Activated CD4-positive, alpha-beta T cell treated with anti-CD3 and anti-CD28 coated beads for 36 hours (primary cell): ENCODE results near the gene ARMC12. TPM values are rescaled to one million over a fixed set of nuclear protein-coding genes. Genes with fewer than 3 reads are reported as not detected.

Experiments
- ATAC-seq: fragments of 200-7000 bp; cut with Tn5 transposase; one replicate; pipeline ENCODE4 v1.10.0; 2021; ENCODE audit warnings: mild to moderate bottlenecking, moderate library complexity
- CTCF ChIA-PET: fragments of 350-600 bp; sonication (Branson Sonifier 250); formaldehyde crosslinking; loops from one replicate; lab custom pipeline; 2021; ENCODE audit warnings: antibody characterized with exemption; lab: Charles Lee
- POLR2A ChIA-PET: fragments of 350-600 bp; sonication (Branson Sonifier 250); formaldehyde crosslinking; loops from one replicate; lab custom pipeline; 2021; ENCODE audit warnings: antibody characterized with exemption, inconsistent platforms; lab: Charles Lee
- DNase-seq: peaks from one replicate; pipeline ENCODE4 v3.0.0-alpha.2; 2020
- H3K27ac Mint-ChIP-seq: one replicate; pipeline ENCODE4 v1.8.0; 2021; ENCODE audit warnings: mixed read lengths
- H3K27me3 Mint-ChIP-seq: one replicate; pipeline ENCODE4 v1.8.0; 2021; ENCODE audit warnings: mixed read lengths
- H3K36me3 Mint-ChIP-seq: one replicate; pipeline ENCODE4 v1.8.0; 2021; ENCODE audit warnings: low read depth, mixed read lengths
- H3K4me1 Mint-ChIP-seq: one replicate; pipeline ENCODE4 v1.8.0; 2021; ENCODE audit warnings: mixed read lengths
- H3K4me3 Mint-ChIP-seq: one replicate; pipeline ENCODE4 v1.8.0; 2021; ENCODE audit warnings: mild to moderate bottlenecking, moderate library complexity, mixed read lengths
- H3K9me3 Mint-ChIP-seq: one replicate; pipeline ENCODE4 v1.8.0; 2021; ENCODE audit warnings: low read depth, mixed read lengths
- intact Hi-C, 2 experiments: fragments of 100-400 bp; cut with DNase I in 1 of 2; cut with micrococcal nuclease in 1 of 2; formaldehyde crosslinking; loops; one replicate each; pipeline versions ENCODE4 v1.14.2 to v1.15.1; 2022 to 2024; cut with DNase I, micrococcal nuclease
- total RNA-seq, 2 experiments: library from RNA; stranded (reverse); gene quantifications; one replicate each; pipeline ENCODE4 v1.2.3, GENCODE V29; 2021

ARMC12 gene
- total RNA-seq, 2 experiments from 2014 or later = 1.3 to 3.0 TPM

GRCh38 chr6:35706468-35706867, 30.4 kb upstream of the ARMC12 start:
- ChIA-PET POLR2A (no interaction called here), CTCF (interaction anchor here (1.0 to 1.3 kb wide), 2 partner anchors 16 to 17 kb away, joined by 3 to 4 read pairs; no protein-coding TSS in a partner anchor)
- ATAC-seq = no peak
- H3K4me3 Mint-ChIP-seq = no peak overlapping the region
- intact Hi-C loops = no loop called here
- peaks cover 7% of the 10 kb centered on the region for H3K36me3 Mint-ChIP-seq
- DNase-seq = no peak
- no peaks in the 10 kb centered on the region for H3K27me3 Mint-ChIP-seq
- no peak overlapping the region for H3K27ac Mint-ChIP-seq
- H3K9me3 Mint-ChIP-seq = peaks cover 6% of the 10 kb centered on the region
- peaks cover 18% of the 10 kb centered on the region for H3K4me1 Mint-ChIP-seq

DNA sequence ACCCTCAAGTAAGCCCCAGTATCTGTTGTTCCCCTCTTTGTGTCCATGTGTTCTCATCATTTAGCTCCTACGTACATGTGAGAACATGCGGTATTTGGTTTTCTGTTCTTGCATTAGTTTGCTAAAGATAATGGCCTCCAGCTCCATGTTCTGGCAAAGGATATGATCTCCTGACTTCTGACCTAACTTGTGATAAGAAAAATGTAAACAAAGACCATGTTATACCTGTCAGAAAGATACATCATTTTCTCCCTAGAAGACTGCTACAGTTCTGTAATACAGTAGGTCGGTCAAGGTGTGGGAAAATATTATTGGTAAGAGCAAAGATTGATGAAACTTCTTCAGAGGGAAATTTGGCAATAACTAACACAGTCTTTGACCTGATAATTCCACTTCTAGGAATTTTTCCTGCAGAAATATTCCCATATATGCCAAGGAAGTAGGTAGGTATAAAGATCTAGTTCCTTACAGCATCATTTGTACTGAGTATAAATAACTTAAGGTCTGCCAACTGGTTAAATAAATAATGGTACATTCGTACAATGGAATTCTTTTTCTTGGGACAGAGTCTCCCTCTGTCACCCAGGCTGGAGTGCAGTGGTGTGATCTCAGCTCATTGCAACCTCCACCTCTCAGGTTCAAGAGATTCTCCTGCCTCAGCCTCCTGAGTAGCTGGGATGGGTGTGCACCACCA, 29.0 kb upstream of the ARMC12 start:
- no peaks in the 10 kb centered on the region for H3K27me3 Mint-ChIP-seq
- H3K27ac Mint-ChIP-seq = no peak overlapping the region
- no peak for DNase-seq
- peaks cover 6% of the 10 kb centered on the region for H3K9me3 Mint-ChIP-seq
- intact Hi-C loops = no loop called here
- no peak overlapping the region for H3K4me3 Mint-ChIP-seq
- ChIA-PET POLR2A (no interaction called here), CTCF (interaction anchor here (1.0 to 1.1 kb wide), 2 partner anchors 29 to 117 kb away, joined by 3 to 8 read pairs; partner anchors contain the start of gene ARMC12)
- H3K36me3 Mint-ChIP-seq = peaks cover 7% of the 10 kb centered on the region
- ATAC-seq = no peak
- peaks cover 18% of the 10 kb centered on the region for H3K4me1 Mint-ChIP-seq

DNA sequence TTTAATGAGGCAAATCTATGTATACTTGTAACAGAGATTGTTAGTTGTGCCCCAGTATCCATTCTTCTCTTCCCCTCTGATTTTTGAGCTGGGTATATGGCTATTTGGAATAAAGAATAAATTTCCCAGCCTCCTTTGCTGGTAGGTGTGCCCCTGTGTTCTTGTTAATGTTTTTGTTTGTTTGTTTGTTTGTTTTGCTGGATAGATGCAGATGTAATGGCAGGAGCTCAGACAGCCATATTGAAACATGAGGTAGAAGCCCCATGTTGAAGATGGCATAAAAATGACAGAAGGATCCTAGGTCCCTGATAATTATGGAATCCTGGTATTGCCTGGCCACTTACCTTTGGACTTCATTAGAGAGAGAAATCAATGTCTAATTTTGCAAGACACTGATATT, 28.2 kb upstream of the ARMC12 start:
- Mint-ChIP-seq H3K4me1 (peaks cover 25% of the 10 kb centered on the region), H3K27me3 (no peaks in the 10 kb centered on the region), H3K27ac (no peak overlapping the region), H3K4me3 (no peak overlapping the region), H3K36me3 (peaks cover 7% of the 10 kb centered on the region), H3K9me3 (peaks cover 6% of the 10 kb centered on the region)
- DNase-seq = no peak
- CTCF ChIA-PET = interaction anchor here (1.0 to 1.1 kb wide), 2 partner anchors 28 to 117 kb away, joined by 3 to 8 read pairs; partner anchors contain the start of gene ARMC12
- intact Hi-C loops = no loop called here
- no peak for ATAC-seq
- POLR2A ChIA-PET = no interaction called here

DNA sequence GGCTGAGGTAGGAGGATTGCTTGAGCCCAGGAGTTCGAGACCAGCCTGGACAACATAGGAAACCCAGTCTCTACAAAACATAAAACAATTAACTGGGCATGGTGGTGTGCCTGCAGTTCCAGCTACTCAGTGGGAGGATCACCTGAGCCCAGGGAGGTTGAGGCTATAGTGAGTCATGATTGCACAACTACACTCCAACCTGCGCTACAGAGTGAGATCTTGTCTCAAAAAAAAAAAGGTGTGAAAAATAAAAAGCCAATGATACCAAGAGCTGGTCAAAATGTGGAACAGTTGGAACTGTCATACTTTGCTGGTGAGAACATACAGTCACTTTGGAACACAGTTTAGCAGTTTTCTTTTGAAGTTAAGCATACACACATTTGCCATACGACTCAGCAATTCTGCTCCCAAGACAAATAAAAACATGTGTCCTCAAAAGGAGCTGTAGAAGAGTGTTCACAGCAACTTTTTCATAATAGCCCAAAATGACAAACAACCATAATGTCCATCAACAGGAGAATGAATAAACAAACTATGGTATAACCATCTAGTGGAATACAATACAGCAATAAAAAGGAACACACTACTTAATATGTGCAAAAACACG, 26.5 kb upstream of the ARMC12 start:
- Mint-ChIP-seq H3K27ac (peak overlapping the region; percentile 84), H3K36me3 (peaks cover 4% of the 10 kb centered on the region), H3K9me3 (peaks cover 3% of the 10 kb centered on the region), H3K4me1 (peaks cover 29% of the 10 kb centered on the region), H3K4me3 (peak overlapping the region; percentile 34), H3K27me3 (no peaks in the 10 kb centered on the region)
- ATAC-seq = peak; percentile 96
- POLR2A ChIA-PET = interaction anchor here (0.6 to 1.6 kb wide), 13 partner anchors 9 to 770 kb away, joined by 3 to 16 read pairs (median 6); partner anchors contain the start of gene FKBP5
- DNase-seq = peak; percentile 75
- intact Hi-C loops = loop anchor here (1.0 to 10.0 kb wide), 7 partner anchors 9 to 1036 kb away; partner anchors contain the start of gene FKBP5 (in 2 of the 2)
- CTCF ChIA-PET = interaction anchor here (0.5 to 3.6 kb wide), 10 partner anchors 9 to 125 kb away, joined by 3 to 15 read pairs (median 3); no protein-coding TSS in a partner anchor

- ATAC-seq = no peak
- Mint-ChIP-seq H3K4me3 (no peak overlapping the region), H3K9me3 (peaks cover 3% of the 10 kb centered on the region), H3K36me3 (peaks cover 4% of the 10 kb centered on the region), H3K4me1 (peaks cover 38% of the 10 kb centered on the region), H3K27ac (no peak overlapping the region), H3K27me3 (no peaks in the 10 kb centered on the region)
- intact Hi-C loops = loop anchor here (2.0 to 10.0 kb wide), 2 partner anchors 15 to 1037 kb away; no protein-coding TSS in a partner anchor
- ChIA-PET POLR2A (no interaction called here), CTCF (interaction anchor here (0.5 to 3.6 kb wide), 3 partner anchors 24 to 100 kb away, joined by 3 to 15 read pairs (median 12); no protein-coding TSS in a partner anchor)
- no peak for DNase-seq
Observed at GRCh38 chr6:35711731-35712130, 25.1 kb upstream of the ARMC12 start.

GRCh38 chr6:35713006-35713767, 23.6 kb upstream of the ARMC12 start:
- POLR2A ChIA-PET = interaction anchor here (0.7 to 1.4 kb wide), 2 partner anchors 15 to 32 kb away, joined by 3 read pairs; no protein-coding TSS in a partner anchor
- intact Hi-C loops = loop anchor here in 1 of 2 experiments (10.0 kb wide), 1 partner anchor 1038 kb away; no protein-coding TSS in a partner anchor
- Mint-ChIP-seq H3K27ac (no peak overlapping the region), H3K27me3 (no peaks in the 10 kb centered on the region), H3K36me3 (peaks cover 9% of the 10 kb centered on the region), H3K4me3 (no peak overlapping the region), H3K4me1 (peaks cover 52% of the 10 kb centered on the region), H3K9me3 (peaks cover 5% of the 10 kb centered on the region)
- CTCF ChIA-PET = interaction anchor here (0.6 to 3.6 kb wide), 3 partner anchors 27 to 1140 kb away, joined by 3 to 12 read pairs (median 4); no protein-coding TSS in a partner anchor
- no peak for ATAC-seq
- DNase-seq = peak; percentile 21

DNA sequence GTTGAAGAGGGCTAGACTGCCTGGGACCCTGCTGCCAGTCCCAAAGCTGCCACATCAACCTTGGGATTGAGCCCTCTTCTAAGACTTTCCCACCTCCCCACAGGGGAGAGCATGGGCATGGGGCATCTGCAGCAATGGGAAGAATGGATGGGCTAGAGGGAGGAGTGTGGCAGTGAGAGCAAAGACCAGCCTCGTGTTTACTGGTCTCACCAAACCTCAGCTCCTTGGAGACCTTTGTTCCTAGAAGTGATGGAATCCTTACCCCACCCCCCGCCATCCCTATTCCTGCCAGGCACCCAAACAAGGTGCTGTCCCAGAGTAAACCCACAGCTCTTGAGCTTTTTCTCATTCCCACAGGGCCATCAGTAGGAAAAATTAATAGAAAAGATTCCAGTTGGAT, 20.0 kb upstream of the ARMC12 start:
- ChIA-PET POLR2A (interaction anchor here (0.6 kb wide), 2 partner anchors 311 to 975 kb away, joined by 3 read pairs; partner anchors contain the start of gene MAPK14), CTCF (interaction anchor here (0.6 to 4.0 kb wide), 4 partner anchors 12 to 380 kb away, joined by 3 to 16 read pairs (median 4); partner anchors contain the start of gene ARMC12)
- no peak overlapping the region for H3K4me3 Mint-ChIP-seq
- peaks cover 4% of the 10 kb centered on the region for H3K36me3 Mint-ChIP-seq
- DNase-seq (no peak), ATAC-seq (no peak)
- intact Hi-C loops = loop anchor here in 1 of 2 experiments (10.0 kb wide), 1 partner anchor 1042 kb away; no protein-coding TSS in a partner anchor
- H3K27me3 Mint-ChIP-seq = no peaks in the 10 kb centered on the region
- H3K4me1 Mint-ChIP-seq = peaks cover 68% of the 10 kb centered on the region
- no peak overlapping the region for H3K27ac Mint-ChIP-seq
- peaks cover 2% of the 10 kb centered on the region for H3K9me3 Mint-ChIP-seq

GRCh38 chr6:35717449-35718374, 19.1 kb upstream of the ARMC12 start:
- Mint-ChIP-seq H3K4me3 (peak overlapping the region; percentile 75), H3K27ac (peak overlapping the region; percentile 90), H3K9me3 (peaks cover 2% of the 10 kb centered on the region), H3K36me3 (peaks cover 4% of the 10 kb centered on the region), H3K4me1 (peaks cover 73% of the 10 kb centered on the region), H3K27me3 (no peaks in the 10 kb centered on the region)
- ChIA-PET CTCF (interaction anchor here (0.6 to 4.0 kb wide), 9 partner anchors 11 to 93 kb away, joined by 3 to 16 read pairs (median 4); partner anchors contain the start of gene ARMC12), POLR2A (interaction anchor here (0.6 to 0.9 kb wide), 4 partner anchors 10 to 1332 kb away, joined by 3 to 4 read pairs (median 3); no protein-coding TSS in a partner anchor)
- no peak for ATAC-seq
- peak; percentile 32 for DNase-seq
- intact Hi-C loops = loop anchor here (2.0 to 10.0 kb wide), 3 partner anchors 15 to 1043 kb away; no protein-coding TSS in a partner anchor

GRCh38 chr6:35718375-35718736, 18.5 kb upstream of the ARMC12 start:
- Mint-ChIP-seq H3K4me1 (peaks cover 70% of the 10 kb centered on the region), H3K36me3 (peaks cover 4% of the 10 kb centered on the region), H3K27ac (peak overlapping the region; percentile 90), H3K27me3 (no peaks in the 10 kb centered on the region), H3K4me3 (peak overlapping the region; percentile 75), H3K9me3 (peaks cover 2% of the 10 kb centered on the region)
- ATAC-seq (peak; percentile 0), DNase-seq (no peak)
- intact Hi-C loops = loop anchor here (2.0 to 10.0 kb wide), 3 partner anchors 14 to 1044 kb away; no protein-coding TSS in a partner anchor
- ChIA-PET CTCF (interaction anchor here (0.6 to 4.0 kb wide), 9 partner anchors 12 to 839 kb away, joined by 3 to 16 read pairs (median 4); partner anchors contain the start of gene ARMC12), POLR2A (interaction anchor here (0.9 kb wide), 1 partner anchor 9 kb away, joined by 3 read pairs; no protein-coding TSS in a partner anchor)
